SJCRH30 (cell line): ENCODE measurements around the gene NIN. TPM values are rescaled to one million over a fixed set of nuclear protein-coding genes. Genes with fewer than 3 reads are reported as not detected.

Experiments
- DNase-seq, 2 experiments: peaks; one replicate each; pipeline ENCODE4 v3.0.0-alpha.2; 2015 to 2020
- H3K27ac ChIP-seq: fragments of 250-450 bp; sonication (Bioruptor Pico); 2 replicates; pipeline ENCODE4 v1.5.1; 2020; ENCODE audit warnings: mild to moderate bottlenecking, moderate library complexity
- H3K27me3 ChIP-seq: fragments of 250-450 bp; sonication (Bioruptor Pico); 2 replicates; pipeline ENCODE4 v1.5.1; 2020; ENCODE audit warnings: mild to moderate bottlenecking, moderate library complexity
- H3K36me3 ChIP-seq: fragments of 250-450 bp; sonication (Bioruptor Pico); 2 replicates; pipeline ENCODE4 v1.5.1; 2020; ENCODE audit warnings: mild to moderate bottlenecking, moderate library complexity
- H3K4me1 ChIP-seq: fragments of 250-450 bp; sonication (Bioruptor Pico); 2 replicates; pipeline ENCODE4 v1.5.1; 2020; ENCODE audit warnings: mild to moderate bottlenecking, moderate library complexity
- H3K4me3 ChIP-seq: fragments of 250-450 bp; sonication (Bioruptor Pico); 2 replicates; pipeline ENCODE4 v1.5.1; 2020; ENCODE audit warnings: mild to moderate bottlenecking, moderate library complexity
- H3K9me3 ChIP-seq: fragments of 250-450 bp; sonication (Bioruptor Pico); replicated peaks from 2 replicates; pipeline ENCODE4 v1.5.1; 2020; ENCODE audit warnings: mild to moderate bottlenecking, moderate library complexity
- total RNA-seq: library from RNA; depleted of rRNA; stranded (reverse); fragments of >200 nt; shearing (Covaris generic); gene quantifications from 2 replicates; pipeline ENCODE4 v1.2.3, GENCODE V29; 2014; rRNA removed

Gene NIN
- total RNA-seq, 1 experiment from 2014 or later = 34.3 TPM

GRCh38 chr14:50677527-50678063 is 153.4 kb downstream of the NIN start:
- Histone ChIP-seq H3K27ac (peak overlapping the region; percentile 73), H3K36me3 (no peaks in the 10 kb centered on the region), H3K9me3 (no peaks in the 10 kb centered on the region), H3K27me3 (no peaks in the 10 kb centered on the region), H3K4me1 (peaks cover 32% of the 10 kb centered on the region), H3K4me3 (peak overlapping the region; percentile 23)
- DNase-seq = peak; percentile 19 to 63

- peak overlapping the region; percentile 73 for H3K27ac ChIP-seq
- H3K4me1 ChIP-seq = peaks cover 32% of the 10 kb centered on the region
- no peaks in the 10 kb centered on the region for H3K9me3 ChIP-seq
Measured at GRCh38 chr14:50676814-50677516, 154.0 kb downstream of the NIN start.

GRCh38 chr14:50675597-50675996 is 155.4 kb downstream of the NIN start:
- peak in 1 of 2 experiments; percentile 22 for DNase-seq
- Histone ChIP-seq H3K27me3 (no peaks in the 10 kb centered on the region), H3K27ac (peak overlapping the region; percentile 50; the same call in 1 of the 2 replicates), H3K4me3 (no peak overlapping the region), H3K4me1 (peaks cover 32% of the 10 kb centered on the region), H3K36me3 (no peaks in the 10 kb centered on the region), H3K9me3 (no peaks in the 10 kb centered on the region)

More at GRCh38 chr14:50676814-50677516, 154.0 kb downstream of the NIN start:
- Histone ChIP-seq H3K4me3 (peak overlapping the region; percentile 23), H3K36me3 (no peaks in the 10 kb centered on the region), H3K27me3 (no peaks in the 10 kb centered on the region)
- no peak for DNase-seq

- Histone ChIP-seq H3K27ac (no peak overlapping the region), H3K4me1 (peaks cover 14% of the 10 kb centered on the region), H3K9me3 (no peaks in the 10 kb centered on the region), H3K27me3 (no peaks in the 10 kb centered on the region), H3K4me3 (no peak overlapping the region), H3K36me3 (0 out of 2 replicates have a peak, but pooled peaks cover 3% of the 10 kb centered on the region)
- DNase-seq = no peak
Measured at GRCh38 chr14:50670866-50671256, 160.1 kb downstream of the NIN start.

GRCh38 chr14:50670196-50670865 is 160.6 kb downstream of the NIN start:
- Histone ChIP-seq H3K27ac (no peak overlapping the region), H3K36me3 (0 out of 2 replicates have a peak, but pooled peaks cover 3% of the 10 kb centered on the region), H3K27me3 (no peaks in the 10 kb centered on the region), H3K4me3 (no peak overlapping the region), H3K9me3 (no peaks in the 10 kb centered on the region), H3K4me1 (peaks cover 9% of the 10 kb centered on the region)
- DNase-seq = no peak

Other genes starting within 250 kb of the NIN start
- gene SAV1, start 162.9 kb downstream of the NIN start, total RNA-seq = 26.2 and 26.8 TPM in 2 replicates
- gene ABHD12B, start 40.9 kb upstream of the NIN start, total RNA-seq = not detected in 2 replicates
- 5.0 and 5.2 TPM in 2 replicates for gene PYGL, start 113.3 kb upstream of the NIN start, total RNA-seq